Stimulated activated CD4-positive, alpha-beta T cell treated with anti-CD3 and anti-CD28 coated beads, Interleukin-12 subunit alpha, Interleukin-12 subunit beta, amount 100 ng/mL, for 24 hours (primary cell): Measurements from ENCODE around the gene NR4A1.

Experiments
- DNase-seq, 2 experiments: peaks; one replicate each; pipeline ENCODE4 v3.0.0-alpha.2; 2020; ENCODE audit warnings: low read depth in 2 of 2

Gene NR4A1

GRCh38 chr12:52058631-52059361 is 7.6 kb downstream of the NR4A1 start:
- no peak for DNase-seq

GRCh38 chr12:52059582-52060497 is 8.6 kb downstream of the NR4A1 start:
- DNase-seq: no peak

- DNase-seq: no peak
Observed at GRCh38 chr12:52060498-52061177, 9.4 kb downstream of the NR4A1 start.

- DNase-seq: no peak
Observed at GRCh38 chr12:52061470-52062166, 10.4 kb downstream of the NR4A1 start.

- DNase-seq: no peak
Observed at GRCh38 chr12:52062167-52063081, 11.2 kb downstream of the NR4A1 start.

- no peak for DNase-seq
Observed at GRCh38 chr12:52063082-52063924, 12.1 kb downstream of the NR4A1 start.

GRCh38 chr12:52063981-52064649 is 12.9 kb downstream of the NR4A1 start:
- no peak for DNase-seq

- DNase-seq: no peak
Observed at GRCh38 chr12:52066346-52067080, 15.3 kb downstream of the NR4A1 start.

GRCh38 chr12:52067081-52067374 is 15.8 kb downstream of the NR4A1 start:
- no peak for DNase-seq

GRCh38 chr12:52069327-52070184 is 18.3 kb downstream of the NR4A1 start, which contains the start of gene ATG101:
Gene ATG101, plus strand, starts transcription at chr12:52069978. Its CDS starts 3,673 bp downstream, at chr12:52073651.
- peak; percentile 70 to 80 for DNase-seq

GRCh38 chr12:52070185-52070925 is 19.1 kb downstream of the NR4A1 start:
- no peak for DNase-seq

- no peak for DNase-seq
Observed at GRCh38 chr12:52073531-52074381, 22.5 kb downstream of the NR4A1 start.

GRCh38 chr12:52074971-52075724 is 23.9 kb downstream of the NR4A1 start:
- no peak for DNase-seq

GRCh38 chr12:52076811-52077210 is 25.6 kb downstream of the NR4A1 start:
- DNase-seq: no peak

GRCh38 chr12:52078276-52078675 is 27.0 kb downstream of the NR4A1 start:
- DNase-seq: no peak
